Bronchial epithelial cell (primary cell): ENCODE data around the gene OS9. TPM values are rescaled to one million over a fixed set of nuclear protein-coding genes. Genes with fewer than 3 reads are reported as not detected.

Source experiments
- DNase-seq: peaks from one replicate; pipeline ENCODE4 v3.0.0-alpha.2; 2010; ENCODE audit warnings: low read depth
- FAIRE-seq: peaks from 2 replicates; lab custom pipeline; 2011; peaks lifted over from hg19 to GRCh38; lab: Jason Lieb, UNC
- H3K27me3 ChIP-seq: 2 replicates; pipeline ENCODE4 v1.5.1; 2011; ENCODE audit warnings: low read length; ENCODE audit not compliant: control insufficient read depth, insufficient read depth
- H3K36me3 ChIP-seq: 2 replicates; pipeline ENCODE4 v1.5.1; 2011; ENCODE audit warnings: low read length; ENCODE audit not compliant: control insufficient read depth, insufficient read depth
- H3K4me3 ChIP-seq: 2 replicates; pipeline ENCODE4 v1.5.1; 2011; ENCODE audit warnings: mild to moderate bottlenecking, low read depth, low read length, control low read depth
- total RNA-seq: library from RNA; depleted of rRNA; stranded (reverse); fragments of >200 nt; gene quantifications from 2 replicates; pipeline ENCODE4 v1.2.1, GENCODE V29; 2014
- TF ChIP-seq, protein P1 (sequence below): IDR thresholded peaks from 2 replicates; pipeline ENCODE4 v1.5.1; 2011; ENCODE audit warnings: mild to moderate bottlenecking, moderate library complexity, low read length, control low read depth, inconsistent platforms; ENCODE audit not compliant: insufficient read depth, severe bottlenecking

Gene OS9
- total RNA-seq, 1 donor from 2014 or later = 405 TPM

DNA sequence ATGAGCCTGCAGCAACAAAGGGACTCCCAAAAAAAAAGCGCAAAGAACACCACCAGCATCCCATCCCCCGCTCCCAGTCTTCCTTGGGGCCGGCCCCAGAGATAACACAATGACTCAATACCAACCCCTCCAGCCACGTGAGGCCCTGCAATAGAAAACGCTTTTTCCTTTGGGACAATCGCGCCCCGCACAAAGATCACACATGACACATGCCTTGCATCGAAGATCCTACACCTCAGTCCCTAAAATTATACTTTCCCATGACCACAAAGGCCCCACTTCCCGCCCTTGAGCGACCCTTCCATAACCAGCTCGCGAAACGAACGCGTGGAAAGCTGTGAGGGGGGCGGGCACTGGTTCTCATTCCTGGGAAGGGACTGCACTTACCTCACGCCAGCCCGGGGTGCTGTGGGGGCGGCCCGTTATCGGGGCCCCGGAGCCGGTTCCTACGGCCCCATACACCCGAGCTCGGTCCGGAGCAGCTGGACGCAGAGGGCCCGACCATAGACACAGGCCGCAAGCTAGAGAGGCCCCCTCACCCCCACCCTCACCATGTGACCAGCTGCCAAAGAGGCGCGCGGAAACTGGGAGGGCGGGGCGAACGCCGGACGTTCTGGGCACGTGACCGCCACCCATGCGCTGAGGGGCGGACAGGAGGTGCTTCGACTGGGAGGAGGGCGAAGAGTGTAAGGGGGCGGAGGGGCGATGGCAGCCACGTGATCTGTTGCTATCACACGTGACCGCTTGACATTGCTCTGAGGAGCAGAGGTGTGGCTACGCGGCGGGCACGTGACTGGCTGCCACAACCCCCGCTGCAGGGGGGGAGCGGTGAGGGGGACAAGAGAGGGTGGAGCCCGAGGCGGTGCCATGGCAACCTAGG is 58.1 kb downstream of the OS9 start, which contains the start of gene CDK4:
CDK4 (minus strand) TSS at position 523 of the 880 bp plus-strand sequence. CDS start 593 bp downstream, outside the sequence.
- no peak for FAIRE-seq
- TF ChIP-seq, protein P1, sequence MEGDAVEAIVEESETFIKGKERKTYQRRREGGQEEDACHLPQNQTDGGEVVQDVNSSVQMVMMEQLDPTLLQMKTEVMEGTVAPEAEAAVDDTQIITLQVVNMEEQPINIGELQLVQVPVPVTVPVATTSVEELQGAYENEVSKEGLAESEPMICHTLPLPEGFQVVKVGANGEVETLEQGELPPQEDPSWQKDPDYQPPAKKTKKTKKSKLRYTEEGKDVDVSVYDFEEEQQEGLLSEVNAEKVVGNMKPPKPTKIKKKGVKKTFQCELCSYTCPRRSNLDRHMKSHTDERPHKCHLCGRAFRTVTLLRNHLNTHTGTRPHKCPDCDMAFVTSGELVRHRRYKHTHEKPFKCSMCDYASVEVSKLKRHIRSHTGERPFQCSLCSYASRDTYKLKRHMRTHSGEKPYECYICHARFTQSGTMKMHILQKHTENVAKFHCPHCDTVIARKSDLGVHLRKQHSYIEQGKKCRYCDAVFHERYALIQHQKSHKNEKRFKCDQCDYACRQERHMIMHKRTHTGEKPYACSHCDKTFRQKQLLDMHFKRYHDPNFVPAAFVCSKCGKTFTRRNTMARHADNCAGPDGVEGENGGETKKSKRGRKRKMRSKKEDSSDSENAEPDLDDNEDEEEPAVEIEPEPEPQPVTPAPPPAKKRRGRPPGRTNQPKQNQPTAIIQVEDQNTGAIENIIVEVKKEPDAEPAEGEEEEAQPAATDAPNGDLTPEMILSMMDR = no peak
- peak within 1 kb of the TSS; percentile 63 for H3K4me3 ChIP-seq

DNA sequence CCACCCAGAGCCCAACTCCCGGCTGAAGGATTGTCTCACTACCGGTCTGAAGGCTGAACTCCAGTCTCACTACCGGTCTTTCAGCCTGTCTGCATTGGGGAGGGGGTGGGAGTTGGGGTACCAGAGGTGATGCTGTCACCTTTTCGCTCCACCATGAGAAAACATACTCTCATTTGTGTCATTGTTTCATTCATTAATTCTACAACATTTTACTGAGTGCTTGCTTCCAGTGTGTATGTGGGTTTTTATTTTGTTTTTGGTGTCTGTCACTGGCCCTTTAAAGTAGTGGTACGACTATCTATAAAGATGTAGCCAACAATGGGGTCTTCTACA is 58.7 kb downstream of the OS9 start:
- Histone ChIP-seq H3K36me3 (peaks cover 9% of the 10 kb centered on the region), H3K27me3 (no peaks in the 10 kb centered on the region), H3K4me3 (peak overlapping the region; percentile 63)
- no peak for FAIRE-seq
- no peak for DNase-seq
- TF ChIP-seq, protein P1 = no peak

More for the DNA sequence above, 58.1 kb downstream of the OS9 start, which contains the start of gene CDK4:
- H3K36me3 ChIP-seq = peaks cover 11% of the 10 kb centered on the region
- peak; percentile 95 for DNase-seq
- H3K27me3 ChIP-seq = no peaks in the 10 kb centered on the region

DNA sequence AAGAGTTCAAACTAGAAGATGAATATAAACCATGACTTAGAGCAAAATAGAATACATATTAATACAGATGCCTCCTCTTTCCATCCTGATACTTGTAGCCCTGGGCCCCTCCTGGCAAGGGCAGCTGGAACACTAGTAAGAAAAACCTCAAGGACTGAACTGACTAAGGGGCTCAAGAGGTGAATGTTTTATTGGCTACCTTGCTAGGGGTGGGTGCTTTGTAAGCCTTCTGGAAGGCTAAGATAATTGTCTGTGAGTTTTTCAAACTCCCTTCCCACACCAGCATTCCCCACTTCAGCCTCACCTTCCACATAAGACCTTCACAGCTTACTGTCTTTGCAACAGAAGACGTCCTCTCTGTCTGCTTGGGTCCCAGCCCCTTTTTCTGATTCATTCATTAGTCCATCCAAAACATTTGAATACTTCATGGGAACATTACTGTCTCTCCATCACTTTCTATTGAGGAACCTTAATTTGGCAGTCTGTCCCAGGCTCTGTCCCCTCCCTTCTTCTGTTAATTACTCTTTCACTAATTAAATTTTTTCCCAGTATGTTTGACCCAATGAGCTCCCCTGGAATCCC is 59.9 kb downstream of the OS9 start:
- H3K27me3 ChIP-seq = no peaks in the 10 kb centered on the region
- TF ChIP-seq, protein P1 = no peak
- DNase-seq (no peak), FAIRE-seq (no peak)
- no peak overlapping the region for H3K4me3 ChIP-seq
- peaks cover 7% of the 10 kb centered on the region for H3K36me3 ChIP-seq

DNA sequence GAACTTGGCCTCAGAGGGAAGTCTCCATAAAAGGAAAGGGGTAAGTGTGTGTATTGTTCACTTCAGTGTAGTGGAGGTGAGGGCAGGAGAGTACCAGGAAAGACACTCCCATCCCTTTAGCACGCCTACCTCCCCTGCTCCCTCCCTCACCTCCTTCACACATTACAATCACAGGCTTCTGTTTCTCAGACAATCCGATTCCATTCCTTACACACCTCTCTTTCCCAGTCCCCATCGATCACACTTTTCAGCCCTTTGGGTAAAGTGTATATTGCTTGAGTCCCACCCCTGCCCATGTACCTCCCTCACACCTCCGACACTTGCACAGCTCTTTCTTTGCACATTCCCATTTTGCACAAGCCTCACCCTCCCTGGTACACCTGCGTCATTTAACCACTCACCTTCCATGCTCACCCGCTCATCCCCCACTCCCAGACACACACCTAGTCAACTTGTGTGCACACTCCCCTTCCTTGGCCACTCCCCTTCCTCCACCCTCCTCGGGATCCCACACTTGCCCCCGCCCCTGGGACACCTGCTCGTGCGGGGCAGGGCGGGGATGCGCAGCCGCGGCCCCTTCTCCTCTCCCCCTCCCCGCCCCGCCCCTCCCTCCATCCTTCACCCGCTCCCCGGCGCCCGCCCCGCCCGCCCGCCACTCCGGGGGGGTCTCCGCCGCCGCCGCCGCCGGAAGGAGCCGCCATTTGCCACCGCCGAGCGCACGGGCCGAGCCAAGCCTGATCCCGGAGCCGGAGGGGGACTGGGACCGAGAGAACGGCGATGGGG is 60.7 kb downstream of the OS9 start, which contains the start of gene MARCHF9:
MARCHF9 (plus strand) TSS at position 693 of the 783 bp plus-strand sequence. CDS start 426 bp downstream, outside the sequence.
- Histone ChIP-seq H3K36me3 (peaks cover 7% of the 10 kb centered on the region), H3K4me3 (peak within 1 kb of the TSS; percentile 45), H3K27me3 (no peaks in the 10 kb centered on the region)
- DNase-seq (peak; percentile 76), FAIRE-seq (peak; percentile 7)
- TF ChIP-seq, protein P1 = no peak

DNA sequence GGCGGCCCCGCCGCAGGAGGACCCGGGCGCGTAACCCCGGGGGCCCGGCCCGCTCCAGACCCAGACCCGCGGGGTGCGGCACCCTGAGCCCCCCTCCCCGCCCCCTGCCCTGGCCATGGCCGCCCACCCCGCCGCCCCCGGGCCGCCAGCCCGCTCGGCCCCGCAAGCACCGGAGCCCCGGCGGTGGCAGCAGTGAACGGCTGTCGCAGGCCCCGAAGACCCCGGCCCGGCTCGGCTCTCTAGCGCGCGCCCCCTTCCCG is 61.2 kb downstream of the OS9 start:
- FAIRE-seq (no peak), DNase-seq (no peak)
- Histone ChIP-seq H3K27me3 (no peaks in the 10 kb centered on the region), H3K4me3 (peak overlapping the region; percentile 45), H3K36me3 (peaks cover 7% of the 10 kb centered on the region)
- TF ChIP-seq, protein P1 = no peak
